ENCODE results near the gene STK38L. TPM values are rescaled to one million over a fixed set of nuclear protein-coding genes. Genes with fewer than 3 reads are reported as not detected.
A peak's percentile ranks its signal among the peaks of the same experiment; 100 is the strongest.

STK38L gene
- total and polyA plus RNA-seq, 12 donors = 10.2 to 298 (median 21.0) TPM

DNA sequence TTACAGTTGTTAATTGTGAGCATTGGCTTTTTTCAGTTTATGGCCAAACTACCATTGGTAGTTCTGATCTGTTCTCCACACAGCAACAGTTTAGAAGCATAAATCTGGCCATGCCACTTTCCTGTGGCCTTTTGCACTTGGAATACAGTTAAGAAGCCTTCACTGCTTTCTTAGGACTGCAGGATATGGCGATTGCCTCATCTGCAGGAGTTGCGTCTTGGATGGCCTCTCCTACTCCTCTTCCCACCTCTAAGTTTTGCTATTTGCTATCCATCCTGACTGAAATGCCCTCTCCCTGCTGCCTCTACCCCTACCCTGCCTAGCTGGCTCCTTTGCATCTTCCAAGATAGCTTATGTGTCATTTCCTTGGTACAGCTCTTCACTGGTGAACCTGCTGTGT lies 75.8 kb downstream of the STK38L start:
- WGBS, 4 donors = 91 to 96% (median 94%) methylated on average over 2 of the region's 2 CpGs
- no peak for DNase-seq
- peaks cover 0 to 62% of the 10 kb centered on the region in 2 donors for H3K36me3 ChIP-seq (replicated peaks in 1 of 2)
- intact Hi-C loops (cut with DNase I) = no loop called here
- H3K4me3 ChIP-seq = no peak overlapping the region
- no peaks in the 10 kb centered on the region for H3K9me3 ChIP-seq (replicated peaks in 1 of 3)
- H3K4me1 ChIP-seq (replicated peaks in 1 of 2) = no peaks in the 10 kb centered on the region
- no peaks in the 10 kb centered on the region for H3K27me3 ChIP-seq
- TF ChIP-seq, protein P1, sequence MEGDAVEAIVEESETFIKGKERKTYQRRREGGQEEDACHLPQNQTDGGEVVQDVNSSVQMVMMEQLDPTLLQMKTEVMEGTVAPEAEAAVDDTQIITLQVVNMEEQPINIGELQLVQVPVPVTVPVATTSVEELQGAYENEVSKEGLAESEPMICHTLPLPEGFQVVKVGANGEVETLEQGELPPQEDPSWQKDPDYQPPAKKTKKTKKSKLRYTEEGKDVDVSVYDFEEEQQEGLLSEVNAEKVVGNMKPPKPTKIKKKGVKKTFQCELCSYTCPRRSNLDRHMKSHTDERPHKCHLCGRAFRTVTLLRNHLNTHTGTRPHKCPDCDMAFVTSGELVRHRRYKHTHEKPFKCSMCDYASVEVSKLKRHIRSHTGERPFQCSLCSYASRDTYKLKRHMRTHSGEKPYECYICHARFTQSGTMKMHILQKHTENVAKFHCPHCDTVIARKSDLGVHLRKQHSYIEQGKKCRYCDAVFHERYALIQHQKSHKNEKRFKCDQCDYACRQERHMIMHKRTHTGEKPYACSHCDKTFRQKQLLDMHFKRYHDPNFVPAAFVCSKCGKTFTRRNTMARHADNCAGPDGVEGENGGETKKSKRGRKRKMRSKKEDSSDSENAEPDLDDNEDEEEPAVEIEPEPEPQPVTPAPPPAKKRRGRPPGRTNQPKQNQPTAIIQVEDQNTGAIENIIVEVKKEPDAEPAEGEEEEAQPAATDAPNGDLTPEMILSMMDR (IDR thresholded peaks at IDR 0.05) = no peak
- no peak for TF ChIP-seq POLR2A (IDR thresholded peaks at IDR 0.05)
- H3K27ac ChIP-seq = no peak overlapping the region

DNA sequence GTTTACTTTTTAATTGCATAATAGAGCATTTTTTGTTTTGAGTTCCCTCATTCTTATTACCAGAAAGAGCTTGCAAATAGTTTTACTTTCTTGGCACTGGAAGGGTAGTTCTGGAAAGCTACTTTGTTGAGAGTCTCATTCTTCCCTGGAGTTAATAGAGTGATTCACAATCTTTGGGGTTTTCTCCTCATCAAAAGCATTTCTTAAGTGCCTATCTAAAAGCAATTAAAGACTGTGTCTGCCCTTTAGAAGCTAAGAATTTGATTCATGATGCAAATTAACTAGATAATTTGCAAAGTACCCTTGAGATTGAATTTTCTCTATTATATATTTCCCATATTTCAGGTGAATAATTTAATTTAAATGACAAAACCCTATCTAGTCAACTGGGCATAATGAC lies 80.4 kb downstream of the STK38L start:
- no peak for DNase-seq
- Histone ChIP-seq H3K4me3 (no peak overlapping the region), H3K4me1 (replicated peaks in 1 of 2) (no peaks in the 10 kb centered on the region), H3K27me3 (no peaks in the 10 kb centered on the region), H3K9me3 (replicated peaks in 1 of 3) (no peaks in the 10 kb centered on the region), H3K36me3 (replicated peaks in 1 of 2) (peaks cover 0 to 23% of the 10 kb centered on the region in 2 donors), H3K27ac (no peak overlapping the region)
- intact Hi-C loops (cut with DNase I) = no loop called here
- TF ChIP-seq POLR2A (IDR thresholded peaks at IDR 0.05) = no peak
- TF ChIP-seq, protein P1 (IDR thresholded peaks at IDR 0.05) = no peak

DNA sequence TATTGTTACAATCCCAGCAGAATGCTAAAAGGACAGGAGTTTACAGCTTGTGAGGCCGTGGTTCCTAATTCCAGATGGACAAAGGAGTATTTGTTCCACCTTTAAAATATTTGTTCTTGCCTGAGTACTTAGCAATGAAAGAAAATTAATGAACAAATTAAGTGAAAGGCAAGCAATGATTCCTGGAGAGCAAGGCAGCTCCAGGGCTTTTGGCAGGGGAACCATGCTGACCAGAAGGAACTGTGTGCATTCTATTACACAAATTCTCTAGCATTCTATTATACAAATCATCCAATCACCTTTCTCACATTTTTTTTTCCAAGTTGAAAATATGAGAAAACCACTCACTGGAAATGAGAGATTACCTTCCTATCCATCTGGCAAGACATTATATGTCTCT lies 86.8 kb downstream of the STK38L start:
- no peak for TF ChIP-seq POLR2A (IDR thresholded peaks at IDR 0.05)
- TF ChIP-seq, protein P1 (IDR thresholded peaks at IDR 0.05) = no peak
- intact Hi-C loops (cut with DNase I) = no loop called here
- H3K4me3 ChIP-seq = no peak overlapping the region
- H3K27ac ChIP-seq = no peak overlapping the region
- H3K4me1 ChIP-seq (replicated peaks in 1 of 2) = peaks cover 7 to 18% of the 10 kb centered on the region in 2 donors
- 87 to 96% (median 90%) methylated on average over 1 of the region's 1 CpG for WGBS, 4 donors
- H3K36me3 ChIP-seq (replicated peaks in 1 of 2) = no peaks in the 10 kb centered on the region
- no peak for DNase-seq
- H3K9me3 ChIP-seq (replicated peaks in 1 of 3) = no peaks in the 10 kb centered on the region
- no peaks in the 10 kb centered on the region for H3K27me3 ChIP-seq

DNA sequence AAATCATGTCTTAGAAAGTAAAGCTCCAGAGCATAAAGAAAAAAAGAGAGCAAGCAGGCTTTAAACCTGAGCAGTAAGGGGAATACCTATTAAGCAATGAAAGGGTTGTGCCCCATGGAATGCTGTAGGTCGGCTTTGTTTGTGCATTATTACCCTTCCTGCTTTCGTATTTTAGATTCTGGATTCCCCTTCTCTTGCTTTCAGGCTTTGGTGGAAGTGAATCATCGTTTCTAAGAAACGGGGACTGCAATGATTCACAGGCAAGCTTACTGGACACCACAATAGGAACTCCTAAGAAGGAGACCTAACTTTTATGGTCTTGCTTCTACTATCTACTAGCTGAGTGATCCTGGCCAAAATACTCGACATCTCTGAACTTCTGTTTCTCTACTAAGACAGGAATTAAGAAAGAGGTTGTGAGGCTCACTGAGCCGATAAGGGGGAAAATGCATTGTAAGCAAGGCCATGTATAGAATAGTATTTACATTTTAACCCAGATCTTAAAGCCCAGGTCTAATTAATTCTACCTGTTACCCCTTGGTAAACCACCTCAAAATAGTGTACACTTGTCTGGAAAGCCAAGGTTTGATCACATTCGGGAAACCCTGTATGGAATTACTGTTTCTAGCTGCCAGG lies 87.3 kb downstream of the STK38L start:
- intact Hi-C loops (cut with DNase I) = no loop called here
- no peak overlapping the region for H3K27ac ChIP-seq
- no peak for TF ChIP-seq POLR2A (IDR thresholded peaks at IDR 0.05)
- TF ChIP-seq, protein P1 (IDR thresholded peaks at IDR 0.05) = no peak

More for the DNA sequence above, 87.3 kb downstream of the STK38L start:
- H3K9me3 ChIP-seq (replicated peaks in 1 of 3) = no peaks in the 10 kb centered on the region
- no peak overlapping the region for H3K4me3 ChIP-seq
- no peaks in the 10 kb centered on the region for H3K36me3 ChIP-seq (replicated peaks in 1 of 2)
- H3K4me1 ChIP-seq (replicated peaks in 1 of 2) = peaks cover 7 to 18% of the 10 kb centered on the region in 2 donors
- peak in 4 of 7 donors; percentile 22 to 43 (median 30) for DNase-seq
- H3K27me3 ChIP-seq = no peaks in the 10 kb centered on the region
- 36 to 43% (median 39%) methylated on average over 7 of the region's 7 CpGs for WGBS, 4 donors

Data from adrenal gland (tissue), 12 donors.